SK-N-SH (cell line): ENCODE measurements around the gene VIPR2. TPM values are rescaled to one million over a fixed set of nuclear protein-coding genes. Genes with fewer than 3 reads are reported as not detected.
A peak's percentile ranks its signal among the peaks of the same experiment; 100 is the strongest.

Source experiments
- CTCF ChIA-PET: fragments of 300-600, 350-600 bp; formaldehyde crosslinking; extraction: SDS; loops from one replicate; lab custom pipeline; 2021; lab: Yijun Ruan, JAX
- POLR2A ChIA-PET: fragments of 350-600 bp; sonication (Branson Sonifier 250); formaldehyde crosslinking; extraction: SDS; loops from one replicate; lab custom pipeline; 2020; ENCODE audit warnings: antibody characterized with exemption, inconsistent platforms; lab: Yijun Ruan, JAX
- DNase-seq: peaks from one replicate; pipeline ENCODE4 v3.0.0; 2012
- H2AFZ ChIP-seq: fragments of 200-600 bp; sonication (generic); 2 replicates; pipeline ENCODE4 v1.8.1; 2016; ENCODE audit warnings: antibody characterized with exemption, mild to moderate bottlenecking, low read depth
- H3F3A ChIP-seq: fragments of 200-600 bp; sonication (generic); replicated peaks from 2 replicates; pipeline ENCODE3; 2016; ENCODE audit warnings: antibody characterized with exemption, mild to moderate bottlenecking; ENCODE audit not compliant: insufficient read depth
- H3K27ac ChIP-seq, 2 experiments: fragments of 200-500 bp in 1 of 2; fragments of 200-600 bp in 1 of 2; sonication (Bioruptor generic) in 1 of 2; sonication (generic), shearing (Covaris generic) in 1 of 2; 2 replicates each; pipeline versions ENCODE4 v1.5.1 to v1.6.1; 2014 to 2016; ENCODE audit warnings: low read depth in 2 of 2, inconsistent platforms in 1 of 2, low read length in 1 of 2, mild to moderate bottlenecking in 1 of 2, mixed read lengths in 1 of 2
- H3K27me3 ChIP-seq: fragments of 200-600 bp; sonication (generic), shearing (Covaris generic); 2 replicates; pipeline ENCODE4 v1.6.1; 2016; ENCODE audit warnings: mixed run types; ENCODE audit not compliant: insufficient read depth
- H3K36me3 ChIP-seq, 2 experiments: fragments of 200-500 bp in 1 of 2; fragments of 200-600 bp in 1 of 2; sonication (Bioruptor generic) in 1 of 2; sonication (generic) in 1 of 2; replicated peaks in 1 of 2; 2 replicates each; pipeline versions ENCODE3 to v1.5.1; 2014 to 2016; ENCODE audit warnings: low read length in 1 of 2, mild to moderate bottlenecking in 1 of 2; ENCODE audit not compliant: insufficient read depth in 2 of 2, control insufficient read depth in 1 of 2
- H3K4me1 ChIP-seq, 2 experiments: fragments of 200-500 bp in 1 of 2; fragments of 200-600 bp in 1 of 2; sonication (Bioruptor generic) in 1 of 2; sonication (generic), shearing (Covaris generic) in 1 of 2; 2 replicates each; pipeline versions ENCODE4 v1.5.1 to v1.6.1; 2014 to 2016; ENCODE audit warnings: low read depth in 1 of 2, low read length in 1 of 2, mixed run types in 1 of 2; ENCODE audit not compliant: insufficient read depth in 2 of 2, control insufficient read depth in 1 of 2
- H3K4me2 ChIP-seq: fragments of 200-600 bp; sonication (generic), shearing (Covaris generic); 2 replicates; pipeline ENCODE4 v1.6.1; 2017; ENCODE audit warnings: mixed run types
- H3K4me3 ChIP-seq, 2 experiments: fragments of 200-500 bp in 1 of 2; fragments of 200-600 bp in 1 of 2; sonication (Bioruptor generic) in 1 of 2; sonication (generic), shearing (Covaris generic) in 1 of 2; 2 replicates each; pipeline versions ENCODE4 v1.5.1 to v1.8.1; 2014 to 2016; ENCODE audit warnings: low read depth in 2 of 2, inconsistent platforms in 1 of 2, low read length in 1 of 2, mild to moderate bottlenecking in 1 of 2, mixed read lengths in 1 of 2, moderate library complexity in 1 of 2
- H3K79me2 ChIP-seq: fragments of 200-600 bp; sonication (generic); 2 replicates; pipeline ENCODE4 v1.8.1; 2017; ENCODE audit warnings: mild to moderate bottlenecking; ENCODE audit not compliant: insufficient read depth
- H3K9ac ChIP-seq: fragments of 200-600 bp; sonication (generic); 2 replicates; pipeline ENCODE4 v1.6.1; 2017; ENCODE audit warnings: mixed run types
- H3K9me2 ChIP-seq: fragments of 200-600 bp; sonication (generic); 2 replicates; pipeline ENCODE4 v1.6.1; 2017; ENCODE audit warnings: mixed run types
- H3K9me3 ChIP-seq: fragments of 200-600 bp; sonication (generic); 2 replicates; pipeline ENCODE4 v1.6.1; 2017; ENCODE audit warnings: mixed run types, mild to moderate bottlenecking, moderate library complexity
- H4K20me1 ChIP-seq: fragments of 200-600 bp; sonication (generic); 2 replicates; pipeline ENCODE4 v1.6.1; 2017; ENCODE audit warnings: mild to moderate bottlenecking, mixed run types; ENCODE audit not compliant: insufficient read depth
- CHD2 ChIP-seq: fragments of 150-350 bp; IDR thresholded peaks from 2 replicates; pipeline ENCODE4 v1.6.1; 2018; ENCODE audit warnings: low read length; ENCODE audit not compliant: partially characterized antibody
- FOXM1 ChIP-seq: IDR thresholded peaks from 2 replicates; pipeline ENCODE4 v1.4.0; 2012; ENCODE audit warnings: low read depth, mild to moderate bottlenecking
- GABPA ChIP-seq: IDR thresholded peaks from 2 replicates; pipeline ENCODE4 v1.4.0; 2012; ENCODE audit warnings: low read depth, mild to moderate bottlenecking
- JUND ChIP-seq: IDR thresholded peaks from 2 replicates; pipeline ENCODE4 v1.4.0; 2012
- MEF2A ChIP-seq: IDR thresholded peaks from 2 replicates; pipeline ENCODE4 v1.4.0; 2012; ENCODE audit warnings: low read depth, borderline replicate concordance
- MXI1 ChIP-seq: IDR thresholded peaks from 2 replicates; pipeline ENCODE4 v1.6.1; 2012; ENCODE audit warnings: mild to moderate bottlenecking, low read depth, low read length, improper control_type of control experiment
- NFIC ChIP-seq: IDR thresholded peaks from 2 replicates; pipeline ENCODE4 v1.4.0; 2012; ENCODE audit warnings: borderline replicate concordance
- NRF1 ChIP-seq: IDR thresholded peaks from 2 replicates; pipeline ENCODE4 v1.6.1; 2012; ENCODE audit warnings: low read depth, mild to moderate bottlenecking, low read length
- POLR2AphosphoS5 ChIP-seq: IDR thresholded peaks from 2 replicates; pipeline ENCODE4 v1.6.1; 2012; ENCODE audit warnings: low read depth, low read length
- RAD21 ChIP-seq: IDR thresholded peaks from 2 replicates; pipeline ENCODE4 v1.6.1; 2012; ENCODE audit warnings: mild to moderate bottlenecking, low read length
- SMC3 ChIP-seq: IDR thresholded peaks from 2 replicates; pipeline ENCODE4 v1.6.1; 2012; ENCODE audit warnings: low read depth, low read length, improper control_type of control experiment
- TEAD4 ChIP-seq: IDR thresholded peaks from 2 replicates; pipeline ENCODE4 v1.4.0; 2012; ENCODE audit warnings: mild to moderate bottlenecking, borderline replicate concordance; ENCODE audit not compliant: insufficient read depth
- WGBS: methylation state at CpG from one replicate; pipeline ENCODE4 v1.1.6; 2017; ENCODE audit warnings: low lambda C conversion rate; 5-methylcytosine and 5-hydroxymethylcytosine counted together
- polyA plus RNA-seq, 3 experiments: library from polyadenylated mRNA; depleted of rRNA; stranded (reverse); fragments of >200 nt; gene quantifications; 2 replicates each; pipeline ENCODE4 v1.2.3, GENCODE V29; 2012
- TF ChIP-seq, protein P1 (sequence below): fragments of 200-600 bp; sonication (generic); IDR thresholded peaks from 2 replicates; pipeline ENCODE4 v1.6.1; 2017; ENCODE audit warnings: antibody characterized with exemption, mild to moderate bottlenecking, moderate library complexity
- TF ChIP-seq, protein P2 (sequence below): IDR thresholded peaks from 2 replicates; pipeline ENCODE4; 2012
- TF ChIP-seq, protein P3 (sequence below): IDR thresholded peaks from 2 replicates; pipeline ENCODE4 v1.4.0; 2012; ENCODE audit warnings: low read depth
- TF ChIP-seq, protein P4 (sequence below): IDR thresholded peaks from 2 replicates; pipeline ENCODE4 v1.6.1; 2012; ENCODE audit warnings: mild to moderate bottlenecking, low read depth, low read length, moderate library complexity

VIPR2 gene
- polyA plus RNA-seq, 1 of the 3 experiments (the other 2 are of a cell fraction) = not detected

DNA sequence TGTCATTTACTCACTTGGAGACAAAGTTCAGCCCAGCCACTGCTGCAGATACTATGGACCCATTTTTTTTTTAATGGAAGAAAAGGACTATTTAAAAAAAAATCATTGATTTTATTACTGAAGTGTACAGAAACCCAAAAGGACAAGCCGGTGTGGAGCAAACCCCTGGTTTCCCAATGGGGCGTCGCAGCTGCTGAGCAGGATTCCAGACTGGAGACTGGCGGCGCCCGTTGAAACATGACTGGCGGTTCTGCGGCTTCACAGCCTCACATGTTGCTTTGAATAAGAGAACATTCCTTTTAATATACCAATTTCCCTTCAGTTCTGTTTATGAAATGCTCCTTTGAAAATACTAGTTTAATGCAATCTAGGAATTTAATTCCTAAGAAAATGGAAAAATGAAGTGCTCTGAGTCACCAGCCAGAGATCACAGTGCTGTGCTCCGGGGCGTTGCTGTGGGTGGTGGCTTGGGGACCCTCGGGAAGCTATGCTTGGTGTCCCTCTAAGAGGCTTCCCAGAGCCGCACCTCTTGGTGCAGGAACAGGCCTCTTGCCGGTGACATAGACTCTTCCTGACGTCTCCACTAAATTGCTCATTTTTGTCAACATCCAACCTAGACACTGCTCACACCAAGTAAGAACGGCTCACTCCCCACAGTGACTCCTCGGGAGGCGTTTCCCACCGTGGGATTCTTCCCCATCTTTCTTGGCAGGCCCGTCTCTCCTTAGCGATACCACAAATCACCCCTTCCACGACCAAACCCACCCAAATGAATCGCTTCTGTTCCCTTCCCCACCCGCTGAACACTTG is 12.0 kb upstream of the VIPR2 start (continued):
- TF ChIP-seq MEF2A = no peak

DNA sequence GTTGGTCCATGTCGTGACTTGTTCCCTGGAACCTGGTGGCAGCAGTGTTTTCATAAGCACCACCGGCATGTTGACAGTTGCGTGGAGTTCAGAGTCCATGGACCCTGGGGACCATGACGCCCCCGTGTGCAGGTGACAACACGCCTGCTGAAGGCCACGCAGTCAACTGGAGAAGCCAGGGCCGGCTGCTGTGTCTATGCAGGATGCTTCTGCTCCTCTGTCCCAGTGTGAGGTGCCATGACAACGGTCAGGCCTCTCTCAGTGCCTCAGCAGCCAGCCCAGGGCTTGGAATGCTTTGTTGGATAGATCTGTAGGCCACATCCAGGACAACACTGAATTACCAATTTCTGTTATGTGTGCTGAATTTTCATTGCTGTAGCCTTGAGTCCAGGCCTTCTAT is 10.7 kb upstream of the VIPR2 start:
- H3K9me2 ChIP-seq = no peaks in the 10 kb centered on the region
- no peak overlapping the region for H3K9ac ChIP-seq
- H3K4me2 ChIP-seq = no peak overlapping the region
- 28% methylated on average over 9 of the region's 9 CpGs for WGBS
- no peak for TF ChIP-seq MXI1
- TF ChIP-seq TEAD4 = no peak
- TF ChIP-seq, protein P1, sequence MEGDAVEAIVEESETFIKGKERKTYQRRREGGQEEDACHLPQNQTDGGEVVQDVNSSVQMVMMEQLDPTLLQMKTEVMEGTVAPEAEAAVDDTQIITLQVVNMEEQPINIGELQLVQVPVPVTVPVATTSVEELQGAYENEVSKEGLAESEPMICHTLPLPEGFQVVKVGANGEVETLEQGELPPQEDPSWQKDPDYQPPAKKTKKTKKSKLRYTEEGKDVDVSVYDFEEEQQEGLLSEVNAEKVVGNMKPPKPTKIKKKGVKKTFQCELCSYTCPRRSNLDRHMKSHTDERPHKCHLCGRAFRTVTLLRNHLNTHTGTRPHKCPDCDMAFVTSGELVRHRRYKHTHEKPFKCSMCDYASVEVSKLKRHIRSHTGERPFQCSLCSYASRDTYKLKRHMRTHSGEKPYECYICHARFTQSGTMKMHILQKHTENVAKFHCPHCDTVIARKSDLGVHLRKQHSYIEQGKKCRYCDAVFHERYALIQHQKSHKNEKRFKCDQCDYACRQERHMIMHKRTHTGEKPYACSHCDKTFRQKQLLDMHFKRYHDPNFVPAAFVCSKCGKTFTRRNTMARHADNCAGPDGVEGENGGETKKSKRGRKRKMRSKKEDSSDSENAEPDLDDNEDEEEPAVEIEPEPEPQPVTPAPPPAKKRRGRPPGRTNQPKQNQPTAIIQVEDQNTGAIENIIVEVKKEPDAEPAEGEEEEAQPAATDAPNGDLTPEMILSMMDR = no peak
- TF ChIP-seq, protein P2, sequence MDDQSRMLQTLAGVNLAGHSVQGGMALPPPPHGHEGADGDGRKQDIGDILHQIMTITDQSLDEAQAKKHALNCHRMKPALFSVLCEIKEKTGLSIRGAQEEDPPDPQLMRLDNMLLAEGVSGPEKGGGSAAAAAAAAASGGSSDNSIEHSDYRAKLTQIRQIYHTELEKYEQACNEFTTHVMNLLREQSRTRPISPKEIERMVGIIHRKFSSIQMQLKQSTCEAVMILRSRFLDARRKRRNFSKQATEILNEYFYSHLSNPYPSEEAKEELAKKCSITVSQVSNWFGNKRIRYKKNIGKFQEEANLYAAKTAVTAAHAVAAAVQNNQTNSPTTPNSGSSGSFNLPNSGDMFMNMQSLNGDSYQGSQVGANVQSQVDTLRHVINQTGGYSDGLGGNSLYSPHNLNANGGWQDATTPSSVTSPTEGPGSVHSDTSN = no peak
- no peak for TF ChIP-seq GABPA
- no peak for TF ChIP-seq FOXM1
- no peak for TF ChIP-seq SMC3
- TF ChIP-seq, all 33 proteins: peak for 0
- no peaks in the 10 kb centered on the region for H3K79me2 ChIP-seq
- CTCF ChIA-PET = no interaction called here
- no peaks in the 10 kb centered on the region for H3F3A ChIP-seq
- no peaks in the 10 kb centered on the region for H3K36me3 ChIP-seq
- H4K20me1 ChIP-seq = no peaks in the 10 kb centered on the region
- no peaks in the 10 kb centered on the region for H3K27me3 ChIP-seq
- no peaks in the 10 kb centered on the region; a peak in 1 of 4 replicates for H3K4me1 ChIP-seq
- H3K27ac ChIP-seq = no peak overlapping the region
- H3K4me3 ChIP-seq = no peak overlapping the region
- no peak overlapping the region for H2AFZ ChIP-seq
- no peak for DNase-seq
- H3K9me3 ChIP-seq = no peaks in the 10 kb centered on the region
- POLR2A ChIA-PET = no interaction called here

DNA sequence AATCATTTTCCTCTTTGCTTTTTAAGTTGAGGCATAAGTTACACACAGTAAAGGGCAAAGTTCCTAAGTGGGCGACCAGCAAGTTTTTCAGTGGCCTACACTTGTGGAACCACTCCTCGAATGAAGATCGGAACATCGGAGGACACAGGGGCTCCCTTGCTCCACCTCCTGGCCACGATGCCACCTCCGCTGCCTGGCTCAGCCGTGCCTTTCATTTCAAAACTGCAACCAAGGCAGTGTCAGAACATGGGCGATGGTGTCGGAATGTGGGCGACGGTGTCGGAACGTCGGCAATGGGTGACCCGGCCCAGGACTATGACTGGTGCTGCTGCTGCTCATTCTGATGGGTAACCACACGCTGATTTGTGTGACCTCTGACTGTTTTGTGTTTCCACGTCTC is 9.6 kb upstream of the VIPR2 start:
- POLR2A ChIA-PET = no interaction called here
- Histone ChIP-seq H4K20me1 (no peaks in the 10 kb centered on the region), H3K4me2 (no peak overlapping the region), H3K79me2 (no peaks in the 10 kb centered on the region), H3K36me3 (no peaks in the 10 kb centered on the region), H3F3A (no peaks in the 10 kb centered on the region), H3K9me3 (no peaks in the 10 kb centered on the region), H3K4me3 (no peak overlapping the region), H2AFZ (no peak overlapping the region), H3K27ac (no peak overlapping the region), H3K27me3 (no peaks in the 10 kb centered on the region), H3K9ac (no peak overlapping the region), H3K4me1 (no peaks in the 10 kb centered on the region; a peak in 1 of 4 replicates), H3K9me2 (no peaks in the 10 kb centered on the region)
- DNase-seq = peak; percentile 58
- 57% methylated on average over 17 of the region's 17 CpGs for WGBS
- CTCF ChIA-PET = no interaction called here
- no peak for TF ChIP-seq NFIC
- TF ChIP-seq JUND = no peak
- peak; percentile 47 for TF ChIP-seq RAD21
- TF ChIP-seq, protein P3, sequence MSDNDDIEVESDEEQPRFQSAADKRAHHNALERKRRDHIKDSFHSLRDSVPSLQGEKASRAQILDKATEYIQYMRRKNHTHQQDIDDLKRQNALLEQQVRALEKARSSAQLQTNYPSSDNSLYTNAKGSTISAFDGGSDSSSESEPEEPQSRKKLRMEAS = no peak
- TF ChIP-seq, protein P1 = no peak
- TF ChIP-seq CHD2 = no peak
- TF ChIP-seq POLR2AphosphoS5 = no peak
- no peak for TF ChIP-seq MXI1
- TF ChIP-seq, protein P4, sequence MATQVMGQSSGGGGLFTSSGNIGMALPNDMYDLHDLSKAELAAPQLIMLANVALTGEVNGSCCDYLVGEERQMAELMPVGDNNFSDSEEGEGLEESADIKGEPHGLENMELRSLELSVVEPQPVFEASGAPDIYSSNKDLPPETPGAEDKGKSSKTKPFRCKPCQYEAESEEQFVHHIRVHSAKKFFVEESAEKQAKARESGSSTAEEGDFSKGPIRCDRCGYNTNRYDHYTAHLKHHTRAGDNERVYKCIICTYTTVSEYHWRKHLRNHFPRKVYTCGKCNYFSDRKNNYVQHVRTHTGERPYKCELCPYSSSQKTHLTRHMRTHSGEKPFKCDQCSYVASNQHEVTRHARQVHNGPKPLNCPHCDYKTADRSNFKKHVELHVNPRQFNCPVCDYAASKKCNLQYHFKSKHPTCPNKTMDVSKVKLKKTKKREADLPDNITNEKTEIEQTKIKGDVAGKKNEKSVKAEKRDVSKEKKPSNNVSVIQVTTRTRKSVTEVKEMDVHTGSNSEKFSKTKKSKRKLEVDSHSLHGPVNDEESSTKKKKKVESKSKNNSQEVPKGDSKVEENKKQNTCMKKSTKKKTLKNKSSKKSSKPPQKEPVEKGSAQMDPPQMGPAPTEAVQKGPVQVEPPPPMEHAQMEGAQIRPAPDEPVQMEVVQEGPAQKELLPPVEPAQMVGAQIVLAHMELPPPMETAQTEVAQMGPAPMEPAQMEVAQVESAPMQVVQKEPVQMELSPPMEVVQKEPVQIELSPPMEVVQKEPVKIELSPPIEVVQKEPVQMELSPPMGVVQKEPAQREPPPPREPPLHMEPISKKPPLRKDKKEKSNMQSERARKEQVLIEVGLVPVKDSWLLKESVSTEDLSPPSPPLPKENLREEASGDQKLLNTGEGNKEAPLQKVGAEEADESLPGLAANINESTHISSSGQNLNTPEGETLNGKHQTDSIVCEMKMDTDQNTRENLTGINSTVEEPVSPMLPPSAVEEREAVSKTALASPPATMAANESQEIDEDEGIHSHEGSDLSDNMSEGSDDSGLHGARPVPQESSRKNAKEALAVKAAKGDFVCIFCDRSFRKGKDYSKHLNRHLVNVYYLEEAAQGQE = no peak
- peak; percentile 15; the same call in 1 of the 2 replicates for TF ChIP-seq SMC3
- TF ChIP-seq NRF1 = no peak
- no peak for TF ChIP-seq TEAD4
- TF ChIP-seq FOXM1 = no peak
